ENCODE data around the gene SEMA6B. TPM values are rescaled to one million over a fixed set of nuclear protein-coding genes. Genes with fewer than 3 reads are reported as not detected.

SEMA6B gene
- total RNA-seq (10 to 100 TPM in 4 of 10 donors, 1 to 10 TPM in 6; 3.4 to 27.9 (median 9.0) TPM), polyA plus RNA-seq (10 to 100 TPM in 1 of 2 donors, 1 to 10 TPM in 1; 9.1 to 12.8 TPM)
- long read RNA-seq, donor 1, partial matches to known transcripts: 0 of 5 reads
- long read RNA-seq, donor 1, other reads (novel, unspliced or antisense): 5 of 5 reads
- long read RNA-seq, donor 2, partial matches to known transcripts: 1 of 2 reads
- long read RNA-seq, donor 2, other reads (novel, unspliced or antisense): 1 of 2 reads
- long read RNA-seq, donor 3, partial matches to known transcripts: 2 of 2 reads
- long read RNA-seq, donor 3, other reads (novel, unspliced or antisense): 0 of 2 reads

DNA sequence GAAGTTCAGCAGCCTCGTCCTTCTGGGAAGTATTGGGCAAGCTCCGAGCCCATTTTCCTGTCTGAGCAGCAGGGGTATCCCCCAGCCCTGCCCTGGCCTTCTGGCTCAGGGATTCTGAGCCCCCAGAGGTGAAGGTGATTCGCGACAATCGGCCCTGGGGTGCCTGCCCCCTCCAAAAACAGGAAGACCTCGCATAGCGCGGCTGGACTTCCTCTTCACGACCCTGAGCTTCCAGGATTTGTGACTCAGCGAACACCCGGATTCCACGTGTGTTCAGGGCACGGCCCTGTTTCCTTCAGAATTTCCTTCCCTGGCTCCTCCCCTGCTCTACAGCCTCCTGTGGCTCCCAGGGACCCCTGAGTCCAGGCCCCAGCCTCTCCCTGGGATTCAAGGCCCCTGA lies at the start of gene SEMA6B:
TSS of gene SEMA6B (minus strand) at position 116 of the 400 bp plus-strand sequence. CDS start 1,227 bp downstream, outside the sequence.
- H3K27ac ChIP-seq: peak within 1 kb of the TSS; percentile 65 to 93 (median 87)
- WGBS, 2 donors: 48 to 75% methylated on average over 13 of the region's 13 CpGs
- peaks cover 0 to 40% (median 11%) of the 10 kb centered on the region in 9 donors for H3K4me1 ChIP-seq
- intact Hi-C loops (cut with DNase I): loop anchor here in 6 of 10 donors (5.0 kb wide), 1 partner anchor 78 kb away; the partner anchor contains the start of gene TNFAIP8L1 (in 6 of the 6)
- no peaks in the 10 kb centered on the region for H3K27me3 ChIP-seq
- DNase-seq (peak in 1 of 2 donors; percentile 65), ATAC-seq (peak; percentile 39 to 92 (median 86))
- no peaks in the 10 kb centered on the region for H3K9me3 ChIP-seq
- no peak for TF ChIP-seq CTCF (IDR thresholded peaks at IDR 0.05)
- H3K4me3 ChIP-seq: peak within 1 kb of the TSS; percentile 28 to 65 (median 55)
- H3K36me3 ChIP-seq: peaks cover 0 to 17% (median 0%) of the 10 kb centered on the region in 9 donors

DNA sequence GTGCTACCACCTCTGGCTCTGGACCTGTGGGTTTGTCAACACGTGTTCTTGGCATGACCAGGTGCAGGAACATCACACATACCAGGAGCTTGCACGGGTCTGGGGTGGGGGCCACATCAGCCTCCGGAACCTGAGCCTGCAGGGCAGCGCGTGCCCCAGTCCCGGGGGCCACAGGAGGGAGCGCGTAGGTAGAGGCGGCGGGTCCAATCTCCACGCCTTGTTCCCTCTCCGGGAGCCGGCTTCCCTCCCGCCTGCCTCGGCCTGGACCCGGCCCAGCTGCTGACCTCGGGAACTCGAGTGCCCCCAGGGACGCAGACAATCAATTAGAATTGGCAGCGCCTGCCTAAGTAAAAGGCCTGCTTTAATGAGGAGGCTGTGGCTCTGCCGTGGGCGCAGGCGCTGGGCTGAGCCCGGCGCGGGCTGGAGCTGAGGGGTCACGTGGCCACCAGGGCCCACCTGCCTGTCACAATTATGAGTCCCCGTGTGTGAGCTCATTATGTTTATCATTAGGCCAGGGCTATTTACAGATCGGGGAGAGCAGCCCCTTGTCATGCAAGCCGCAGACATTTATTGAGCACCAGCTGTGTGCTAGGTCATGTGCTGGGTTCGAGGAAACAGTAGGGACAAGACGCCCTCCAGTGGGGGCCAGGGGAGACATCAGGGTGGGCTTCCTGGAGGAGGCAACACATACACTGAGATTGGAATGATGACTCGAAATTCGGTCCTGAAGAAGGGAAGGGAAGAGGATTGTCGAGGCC lies 47.6 kb upstream of the SEMA6B start:
- WGBS, 2 donors: 11 to 13% methylated on average over 35 of the region's 35 CpGs

DNA sequence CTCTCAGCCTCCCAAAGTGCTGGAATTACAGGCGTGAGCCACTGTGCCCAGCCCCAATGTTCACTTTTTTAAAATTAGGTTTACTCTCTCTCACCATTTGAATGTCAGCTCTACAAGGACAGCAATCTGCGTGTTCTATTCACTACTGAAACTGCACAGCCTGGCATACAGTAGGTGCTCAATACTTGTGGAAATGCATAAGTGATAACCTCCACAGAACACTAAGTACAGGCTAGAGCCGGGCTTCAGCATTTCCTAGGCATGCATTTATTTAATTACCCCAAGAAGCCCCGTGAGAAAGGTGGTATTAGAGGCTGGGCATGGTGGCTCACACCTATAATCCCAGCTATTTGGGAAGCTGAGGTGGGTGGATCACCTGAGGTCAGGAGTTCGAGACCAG lies 46.7 kb upstream of the SEMA6B start:
- DNase-seq: no peak
- WGBS, 2 donors: 78 to 83% methylated on average over 5 of the region's 5 CpGs
- ATAC-seq: no peak
- Histone ChIP-seq H3K9me3 (no peaks in the 10 kb centered on the region), H3K4me3 (no peak overlapping the region), H3K27me3 (peaks cover 0 to 30% (median 3%) of the 10 kb centered on the region in 7 donors), H3K27ac (no peak overlapping the region), H3K4me1 (peaks cover 2 to 22% (median 18%) of the 10 kb centered on the region in 9 donors), H3K36me3 (no peaks in the 10 kb centered on the region)
- TF ChIP-seq CTCF (IDR thresholded peaks at IDR 0.05): no peak
- intact Hi-C loops (cut with DNase I): no loop called here

More for the DNA sequence above, 47.6 kb upstream of the SEMA6B start:
- intact Hi-C loops (cut with DNase I): no loop called here
- Histone ChIP-seq H3K27me3 (peaks cover 0 to 25% (median 0%) of the 10 kb centered on the region in 7 donors), H3K4me3 (peak overlapping the region in 5 of 10 donors; percentile 16 to 37 (median 22)), H3K9me3 (no peaks in the 10 kb centered on the region), H3K27ac (no peak overlapping the region), H3K36me3 (no peaks in the 10 kb centered on the region), H3K4me1 (peaks cover 2 to 31% (median 18%) of the 10 kb centered on the region in 9 donors)
- DNase-seq: peak; percentile 74 to 76
- peak in 1 of 9 donors; percentile 7 for TF ChIP-seq CTCF (IDR thresholded peaks at IDR 0.05)
- peak; percentile 67 to 92 (median 80) for ATAC-seq

DNA sequence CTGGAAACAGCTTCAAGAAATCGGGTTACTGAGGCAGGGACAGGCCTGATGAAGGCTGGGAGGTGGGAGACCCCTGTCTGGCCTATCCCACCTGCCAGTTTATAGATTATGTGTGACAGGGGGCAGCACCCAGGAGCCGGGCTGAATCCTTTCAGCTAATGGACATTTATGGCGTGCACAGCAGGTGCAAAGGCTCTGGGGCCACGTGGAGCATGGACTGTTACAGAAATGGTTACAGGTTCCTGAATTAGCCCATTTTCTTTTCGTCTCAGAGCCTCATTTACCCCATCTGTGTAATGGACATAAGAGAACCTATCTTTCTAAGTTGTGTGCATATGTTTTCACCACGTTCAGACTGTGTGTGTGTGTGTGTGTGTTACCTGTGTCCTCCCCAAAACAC lies 45.4 kb upstream of the SEMA6B start:
- DNase-seq (no peak), ATAC-seq (no peak)
- H3K9me3 ChIP-seq: no peaks in the 10 kb centered on the region
- H3K36me3 ChIP-seq: no peaks in the 10 kb centered on the region
- H3K4me1 ChIP-seq: peaks cover 2 to 14% (median 12%) of the 10 kb centered on the region in 9 donors
- H3K4me3 ChIP-seq: no peak overlapping the region
- peaks cover 0 to 42% (median 16%) of the 10 kb centered on the region in 7 donors for H3K27me3 ChIP-seq
- intact Hi-C loops (cut with DNase I): no loop called here
- no peak for TF ChIP-seq CTCF (IDR thresholded peaks at IDR 0.05)
- no peak overlapping the region for H3K27ac ChIP-seq
- 80 to 82% methylated on average over 6 of the region's 6 CpGs for WGBS, 2 donors

All from heart right ventricle (tissue), 16 donors.